Fibroblast of lung (primary cell): ENCODE data around the gene PDCD2L. TPM values are rescaled to one million over a fixed set of nuclear protein-coding genes. Genes with fewer than 3 reads are reported as not detected.
A peak's percentile ranks its signal among the peaks of the same experiment; 100 is the strongest.

ENCODE experiments used
- DNase-seq, 2 donors: peaks; one replicate each; pipeline versions ENCODE4 v3.0.0 to v3.0.0-alpha.2; 2010; ENCODE audit warnings: low read depth in 2 of 2
- H2AFZ ChIP-seq: 2 replicates; pipeline ENCODE4 v1.5.1; 2012; ENCODE audit warnings: low read length, control low read depth, inconsistent platforms
- H3K27ac ChIP-seq: 2 replicates; pipeline ENCODE4 v1.5.1; 2011; ENCODE audit warnings: low read length, control low read depth; ENCODE audit not compliant: insufficient read depth
- H3K27me3 ChIP-seq: 2 replicates; pipeline ENCODE4 v1.5.1; 2011; ENCODE audit warnings: mild to moderate bottlenecking, low read length; ENCODE audit not compliant: control insufficient read depth, insufficient read depth
- H3K36me3 ChIP-seq: 2 replicates; pipeline ENCODE4 v1.5.1; 2011; ENCODE audit warnings: low read length; ENCODE audit not compliant: control insufficient read depth, insufficient read depth
- H3K4me1 ChIP-seq: 2 replicates; pipeline ENCODE4 v1.5.1; 2011; ENCODE audit warnings: low read length; ENCODE audit not compliant: control insufficient read depth, insufficient read depth; ENCODE audit errors: extremely low read depth
- H3K4me2 ChIP-seq: 2 replicates; pipeline ENCODE4 v1.5.1; 2011; ENCODE audit warnings: low read length, control low read depth; ENCODE audit not compliant: insufficient read depth; ENCODE audit errors: extremely low read depth
- H3K4me3 ChIP-seq, 4 experiments: fragments of 200-600 bp in 1 of 4; sonication (generic) in 1 of 4; replicated peaks in 1 of 4; 2 replicates each; pipeline ENCODE4 v1.5.1; 2011 to 2016; ENCODE audit warnings: low read length in 4 of 4, low read depth in 3 of 4, mild to moderate bottlenecking in 3 of 4, control low read depth in 2 of 4, inconsistent platforms in 1 of 4, mixed read lengths in 1 of 4; ENCODE audit not compliant: insufficient read depth in 1 of 4; ENCODE audit errors: control extremely low read depth in 1 of 4
- H3K79me2 ChIP-seq: 2 replicates; pipeline ENCODE4 v1.5.1; 2012; ENCODE audit warnings: mild to moderate bottlenecking, low read length, inconsistent platforms; ENCODE audit not compliant: control insufficient read depth, insufficient read depth
- H3K9ac ChIP-seq: 2 replicates; pipeline ENCODE4 v1.5.1; 2011; ENCODE audit warnings: mild to moderate bottlenecking, low read length, control low read depth; ENCODE audit not compliant: insufficient read depth
- H3K9me3 ChIP-seq: 2 replicates; pipeline ENCODE4 v1.5.1; 2012; ENCODE audit warnings: low read depth, low read length; ENCODE audit not compliant: control insufficient read depth, insufficient read depth
- H4K20me1 ChIP-seq: 2 replicates; pipeline ENCODE4 v1.5.1; 2011; ENCODE audit warnings: low read length; ENCODE audit not compliant: control insufficient read depth, insufficient read depth; ENCODE audit errors: extremely low read depth
- CTCF ChIP-seq, 2 donors: IDR thresholded peaks in 1 of 2; conservative IDR thresholded peaks in 1 of 2; 1 replicate in 1 of 2; 2 replicates in 1 of 2; pipeline ENCODE4 v1.5.1; 2011 to 2012; ENCODE audit warnings: low read length in 2 of 2, control low read depth in 1 of 2, inconsistent platforms in 1 of 2, low read depth in 1 of 2, mild to moderate bottlenecking in 1 of 2
- EZH2 ChIP-seq: IDR thresholded peaks from 2 replicates; pipeline ENCODE4 v1.5.1; 2012; ENCODE audit warnings: low read length, control low read depth, mild to moderate bottlenecking; ENCODE audit errors: missing control alignments
- polyA plus RNA-seq, 2 donors: library from polyadenylated mRNA; depleted of rRNA in 1 of 2; stranded (reverse) in 1 of 2; unstranded in 1 of 2; fragments of >200 nt; gene quantifications; 2 replicates each; pipeline ENCODE4 v1.2.1, GENCODE V29; 2011 to 2012; ENCODE audit warnings: missing spikeins in 1 of 2
- total RNA-seq: library from RNA; depleted of rRNA; stranded (reverse); fragments of >200 nt; gene quantifications from 2 replicates; pipeline ENCODE4 v1.2.1, GENCODE V29; 2014

Gene PDCD2L
- total and polyA plus RNA-seq, 2 donors (not counting 1 experiment from before 2014, with no cell fraction given) = 8.9 to 12.2 TPM

GRCh38 chr19:34365463-34366401, 38.5 kb upstream of the PDCD2L start:
- H3K27ac ChIP-seq = peak overlapping the region; percentile 30
- H3K4me3 ChIP-seq = peak overlapping the region; percentile 45 to 75 (median 62)
- H3K9me3 ChIP-seq = no peaks in the 10 kb centered on the region
- peak overlapping the region; percentile 92 for H3K4me2 ChIP-seq
- TF ChIP-seq EZH2 = no peak
- no peak for TF ChIP-seq CTCF (conservative IDR thresholded peaks at IDR 0.05 in 1 of 2, IDR thresholded peaks at IDR 0.05 in 1 of 2; ENCODE audit: low read depth in 1 of 2, low read length in 2 of 2)
- peaks cover 10% of the 10 kb centered on the region for H3K4me1 ChIP-seq
- DNase-seq = peak; percentile 35 to 41
- no peaks in the 10 kb centered on the region for H4K20me1 ChIP-seq
- H2AFZ ChIP-seq = peak overlapping the region; percentile 31
- no peaks in the 10 kb centered on the region for H3K27me3 ChIP-seq
- peaks cover 10% of the 10 kb centered on the region for H3K36me3 ChIP-seq
- peak overlapping the region; percentile 78 for H3K9ac ChIP-seq
- H3K79me2 ChIP-seq = peaks cover 28% of the 10 kb centered on the region

GRCh38 chr19:34366738-34367623, 37.2 kb upstream of the PDCD2L start:
- DNase-seq = peak; percentile 67 to 88
- H3K9me3 ChIP-seq = no peaks in the 10 kb centered on the region
- H3K4me3 ChIP-seq = peak overlapping the region in 2 of 4 experiments; percentile 52 to 75
- peaks cover 14% of the 10 kb centered on the region for H3K36me3 ChIP-seq
- H3K27me3 ChIP-seq = no peaks in the 10 kb centered on the region
- no peak overlapping the region for H2AFZ ChIP-seq
- H3K4me1 ChIP-seq = peaks cover 10% of the 10 kb centered on the region
- no peaks in the 10 kb centered on the region for H4K20me1 ChIP-seq
- peak overlapping the region; percentile 92 for H3K4me2 ChIP-seq
- H3K79me2 ChIP-seq = peaks cover 28% of the 10 kb centered on the region
- no peak overlapping the region for H3K9ac ChIP-seq
- no peak overlapping the region for H3K27ac ChIP-seq
- TF ChIP-seq CTCF (conservative IDR thresholded peaks at IDR 0.05 in 1 of 2, IDR thresholded peaks at IDR 0.05 in 1 of 2; ENCODE audit: low read depth in 1 of 2, low read length in 2 of 2) = no peak
- TF ChIP-seq EZH2 = no peak

GRCh38 chr19:34367624-34367957, 36.6 kb upstream of the PDCD2L start:
- Histone ChIP-seq H3K27ac (no peak overlapping the region), H3K4me3 (no peak overlapping the region), H3K4me1 (peaks cover 10% of the 10 kb centered on the region), H3K9me3 (no peaks in the 10 kb centered on the region), H3K36me3 (peaks cover 14% of the 10 kb centered on the region), H3K27me3 (no peaks in the 10 kb centered on the region), H3K4me2 (no peak overlapping the region), H3K9ac (no peak overlapping the region), H2AFZ (no peak overlapping the region), H4K20me1 (no peaks in the 10 kb centered on the region), H3K79me2 (peaks cover 28% of the 10 kb centered on the region)
- TF ChIP-seq EZH2 = no peak
- no peak for TF ChIP-seq CTCF (conservative IDR thresholded peaks at IDR 0.05 in 1 of 2, IDR thresholded peaks at IDR 0.05 in 1 of 2; ENCODE audit: low read depth in 1 of 2, low read length in 2 of 2)
- no peak for DNase-seq
